HepG2 (cell line): Measurements from ENCODE around the gene PSORS1C1. TPM values are rescaled to one million over a fixed set of nuclear protein-coding genes. Genes with fewer than 3 reads are reported as not detected.

Experiments
- ATAC-seq: fragments of 200-7000 bp; cut with Tn5 transposase; 3 replicates; pipeline ENCODE4 v1.9.1; 2020; ENCODE audit warnings: mild to moderate bottlenecking, moderate library complexity
- BruUV-seq: library from RNA; stranded (reverse); fragments of 400-500 nt; replicated peaks from 2 replicates; lab custom pipeline; 2021; lab: Mats Ljungman, UMichigan
- CTCF ChIA-PET: fragments of 300-600 bp; formaldehyde crosslinking; extraction: SDS; loops from one replicate; lab custom pipeline; 2021; ENCODE audit warnings: low total read pairs, inconsistent platforms, low intra/inter-chr PET ratio; lab: Yijun Ruan, JAX
- POLR2A ChIA-PET: fragments of 350-600 bp; sonication (Branson Sonifier 250); formaldehyde crosslinking; loops from one replicate; lab custom pipeline; 2020; ENCODE audit warnings: antibody characterized with exemption, inconsistent platforms; lab: Yijun Ruan, JAX
- DNase-seq: peaks from one replicate; pipeline ENCODE4 v3.0.0-alpha.2; 2015; ENCODE audit warnings: low spot score
- FAIRE-seq: peaks from 3 replicates; lab custom pipeline; 2011; peaks lifted over from hg19 to GRCh38; lab: Jason Lieb, UNC
- H2AFZ ChIP-seq: one replicate; pipeline ENCODE4 v1.6.1; 2011; ENCODE audit warnings: low read length, inconsistent platforms
- H3K27ac ChIP-seq: fragments of 300-600 bp; 3 replicates; pipeline ENCODE4 v1.8.0; 2011; ENCODE audit warnings: mixed run types, mild to moderate bottlenecking, mixed read lengths, low read length, inconsistent platforms; ENCODE audit not compliant: insufficient read depth; ENCODE audit errors: extremely low read length
- H3K27me3 ChIP-seq, 2 experiments: fragments of 200-600 bp in 1 of 2; 2 replicates in 1 of 2; 3 replicates in 1 of 2; pipeline versions ENCODE4 v1.6.0 to v1.8.0; 2011; ENCODE audit warnings: low read length in 2 of 2, mild to moderate bottlenecking in 2 of 2, moderate library complexity in 2 of 2, inconsistent platforms in 1 of 2; ENCODE audit not compliant: insufficient read depth in 2 of 2, control insufficient read depth in 1 of 2
- H3K36me3 ChIP-seq, 2 experiments: fragments of 200-600 bp in 1 of 2; replicated peaks in 1 of 2; 2 replicates in 1 of 2; 3 replicates in 1 of 2; pipeline versions ENCODE4 v1.5.1 to v1.8.0; 2011; ENCODE audit warnings: low read length in 2 of 2, inconsistent platforms in 1 of 2; ENCODE audit not compliant: insufficient read depth in 2 of 2, control insufficient read depth in 1 of 2
- H3K4me1 ChIP-seq: 2 replicates; pipeline ENCODE4 v1.5.1; 2012; ENCODE audit warnings: low read length, inconsistent platforms; ENCODE audit not compliant: insufficient read depth
- H3K4me2 ChIP-seq: 2 replicates; pipeline ENCODE4 v1.6.0; 2011; ENCODE audit warnings: low read depth, low read length, inconsistent platforms
- H3K4me3 ChIP-seq, 3 experiments: fragments of 200-600 bp in 1 of 3; sonication (generic), shearing (Covaris generic) in 1 of 3; replicated peaks in 1 of 3; 2 replicates each; pipeline ENCODE4 v1.5.1; 2011 to 2016; ENCODE audit warnings: low read length in 3 of 3, inconsistent platforms in 2 of 3, low read depth in 2 of 3, mild to moderate bottlenecking in 2 of 3, control low read depth in 1 of 3, mixed read lengths in 1 of 3; ENCODE audit not compliant: insufficient read depth in 1 of 3
- H3K79me2 ChIP-seq: one replicate; pipeline ENCODE4 v1.6.1; 2011; ENCODE audit warnings: low read length, inconsistent platforms; ENCODE audit not compliant: insufficient read depth
- H3K9ac ChIP-seq: 2 replicates; pipeline ENCODE4 v1.6.0; 2011; ENCODE audit warnings: mild to moderate bottlenecking, low read depth, low read length, inconsistent platforms; ENCODE audit not compliant: insufficient read depth
- H3K9me3 ChIP-seq: 2 replicates; pipeline ENCODE4 v1.5.1; 2012; ENCODE audit warnings: mild to moderate bottlenecking, low read length
- H4K20me1 ChIP-seq: 2 replicates; pipeline ENCODE4 v1.6.0; 2011; ENCODE audit warnings: inconsistent platforms, mild to moderate bottlenecking, low read length, moderate library complexity; ENCODE audit not compliant: insufficient read depth
- ATF7-NPFF ChIP-seq: sonication (generic); formaldehyde crosslinking; IDR thresholded peaks from 2 replicates; pipeline ENCODE4 v1.8.1; 2023; ENCODE audit warnings: mild to moderate bottlenecking, low read depth, missing genetic modification reagents, moderate library complexity
- HNRNPLL ChIP-seq: fragments of 200-400 bp; formaldehyde crosslinking; IDR thresholded peaks from 2 replicates; pipeline ENCODE4 v1.6.1; 2017; ENCODE audit warnings: mild to moderate bottlenecking, low read depth, low read length; ENCODE audit not compliant: poor library complexity, severe bottlenecking
- IRF2 ChIP-seq: IDR thresholded peaks from 2 replicates; pipeline ENCODE4 v1.6.1; 2018; ENCODE audit warnings: missing genetic modification reagents, missing compliant biosample characterization
- PAX8 ChIP-seq: sonication (generic); formaldehyde crosslinking; IDR thresholded peaks from 2 replicates; pipeline ENCODE4 v1.8.0; 2022; ENCODE audit warnings: mild to moderate bottlenecking, missing genetic modification reagents, borderline replicate concordance
- RFXANK ChIP-seq: IDR thresholded peaks from 2 replicates; pipeline ENCODE4 v1.6.1; 2016
- SETDB1 ChIP-seq: sonication (generic); formaldehyde crosslinking; IDR thresholded peaks from 2 replicates; pipeline ENCODE4 v1.5.1; 2020; ENCODE audit warnings: missing genetic modification reagents, mild to moderate bottlenecking, borderline replicate concordance
- TARDBP ChIP-seq: sonication (generic); formaldehyde crosslinking; IDR thresholded peaks from 2 replicates; pipeline ENCODE4 v1.8.0; 2022; ENCODE audit warnings: mild to moderate bottlenecking, missing genetic modification reagents
- ZNF33A ChIP-seq: sonication (generic); formaldehyde crosslinking; IDR thresholded peaks from 2 replicates; pipeline ENCODE4 v1.5.1; 2020; ENCODE audit warnings: missing genetic modification reagents, mild to moderate bottlenecking, moderate library complexity, borderline replicate concordance
- ZNF784 ChIP-seq: sonication (generic); formaldehyde crosslinking; IDR thresholded peaks from 2 replicates; pipeline ENCODE4 v1.5.1; 2020; ENCODE audit warnings: missing genetic modification reagents, mild to moderate bottlenecking, borderline replicate concordance
- WGBS: methylation state at CpG from one replicate; pipeline ENCODE4 v1.1.6; 2017; ENCODE audit warnings: low lambda C conversion rate; 5-methylcytosine and 5-hydroxymethylcytosine counted together
- in situ Hi-C: cut with HindIII; loops from 2 replicates; pipeline ENCODE4 v1.10.0; 2017; ENCODE audit warnings: low pct_unique_long_range_greater_than_20kb; ENCODE audit not compliant: extremely low pct_ligation_motif_present
- intact Hi-C: fragments of 100-400 bp; cut with micrococcal nuclease; formaldehyde crosslinking; loops from one replicate; pipeline ENCODE4 v1.10.0; 2022; ENCODE audit not compliant: unreplicated experiment
- polyA plus RNA-seq, 8 experiments: library from polyadenylated mRNA; depleted of rRNA in 3 of 8; stranded (reverse) in 7 of 8; unstranded in 1 of 8; fragments of >200 nt; fragmentation: Illumina TruSeq in 4 of 8; extraction: Trizol in 4 of 8; gene quantifications; 2 replicates each; pipeline versions ENCODE4 v1.2.1 to v1.2.3, GENCODE V29; 2011 to 2016; ENCODE audit warnings: low read depth in 4 of 8, missing spikeins in 1 of 8, mixed read lengths in 1 of 8; ENCODE audit not compliant: insufficient read depth in 1 of 8
- total RNA-seq, 5 experiments: library from RNA; depleted of rRNA; stranded (reverse); fragments of >200 nt; fragmentation: Illumina TruSeq; extraction: Trizol; gene quantifications; 2 replicates each; pipeline ENCODE4 v1.2.3, GENCODE V29; 2016; ENCODE audit warnings: low read depth in 1 of 5
- TF ChIP-seq, protein P1 (sequence below): sonication (generic); formaldehyde crosslinking; IDR thresholded peaks from 2 replicates; pipeline ENCODE4 v1.4.0; 2020; ENCODE audit warnings: missing genetic modification reagents, borderline replicate concordance

The PSORS1C1 gene
- total and polyA plus RNA-seq, 2 of the 13 experiments (the other 11 are each of a cell fraction or from before 2014, with no cell fraction given) = 0.01 to 0.02 TPM

DNA sequence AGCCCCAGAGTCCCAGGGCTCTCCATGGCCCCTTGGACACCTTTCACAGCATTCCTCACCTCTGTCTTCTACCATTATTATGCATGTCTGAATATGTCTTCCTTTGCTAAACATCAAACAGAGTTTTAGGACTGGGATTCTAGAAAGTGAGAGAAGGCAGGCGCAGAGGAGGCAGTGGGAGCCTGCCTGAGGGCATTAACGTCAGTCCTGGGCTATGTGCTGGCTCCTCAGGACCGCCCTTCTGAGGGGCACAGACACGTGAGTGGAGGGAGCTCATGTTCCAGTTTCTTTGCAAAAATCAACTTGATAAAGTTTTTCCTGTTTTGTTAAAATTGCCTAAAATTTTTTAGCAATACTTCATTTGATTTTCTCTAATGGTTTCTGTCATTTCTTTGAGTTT lies 40.2 kb upstream of the PSORS1C1 start:
- CTCF ChIA-PET = no interaction called here
- in situ Hi-C loops = no loop called here
- H2AFZ ChIP-seq = no peak overlapping the region

GRCh38 chr6:31075528-31075927 lies 39.1 kb upstream of the PSORS1C1 start:
- ChIA-PET CTCF (no interaction called here), POLR2A (no interaction called here)
- no TSS peak for BruUV-seq
- WGBS = 70% methylated on average over 1 of the region's 1 CpG
- no peaks in the 10 kb centered on the region for H3K79me2 ChIP-seq
- DNase-seq (no peak), ATAC-seq (no peak), FAIRE-seq (no peak)
- no peak overlapping the region for H2AFZ ChIP-seq
- no peak overlapping the region for H3K27ac ChIP-seq
- no peaks in the 10 kb centered on the region for H3K9me3 ChIP-seq
- no peak overlapping the region for H3K4me2 ChIP-seq
- no peaks in the 10 kb centered on the region for H3K36me3 ChIP-seq
- in situ Hi-C loops = loop anchor here (5.0 to 25.0 kb wide), 3 partner anchors 158 to 613 kb away; partner anchors contain the start of genes NRM and PPP1R18
- peaks cover 0 to 11% of the 10 kb centered on the region in 2 experiments; a peak in 4 of 5 replicates for H3K27me3 ChIP-seq
- peaks cover 6% of the 10 kb centered on the region; the same call in 1 of the 2 replicates for H3K4me1 ChIP-seq
- no peak overlapping the region for H3K9ac ChIP-seq
- intact Hi-C loops = no loop called here
- no peak overlapping the region for H3K4me3 ChIP-seq
- no peaks in the 10 kb centered on the region for H4K20me1 ChIP-seq
- TF ChIP-seq ZNF33A (CRISPR knock-in tag) (no peak), HNRNPLL (no peak), PAX8 (CRISPR knock-in tag) (no peak)
- TF ChIP-seq, protein P1, sequence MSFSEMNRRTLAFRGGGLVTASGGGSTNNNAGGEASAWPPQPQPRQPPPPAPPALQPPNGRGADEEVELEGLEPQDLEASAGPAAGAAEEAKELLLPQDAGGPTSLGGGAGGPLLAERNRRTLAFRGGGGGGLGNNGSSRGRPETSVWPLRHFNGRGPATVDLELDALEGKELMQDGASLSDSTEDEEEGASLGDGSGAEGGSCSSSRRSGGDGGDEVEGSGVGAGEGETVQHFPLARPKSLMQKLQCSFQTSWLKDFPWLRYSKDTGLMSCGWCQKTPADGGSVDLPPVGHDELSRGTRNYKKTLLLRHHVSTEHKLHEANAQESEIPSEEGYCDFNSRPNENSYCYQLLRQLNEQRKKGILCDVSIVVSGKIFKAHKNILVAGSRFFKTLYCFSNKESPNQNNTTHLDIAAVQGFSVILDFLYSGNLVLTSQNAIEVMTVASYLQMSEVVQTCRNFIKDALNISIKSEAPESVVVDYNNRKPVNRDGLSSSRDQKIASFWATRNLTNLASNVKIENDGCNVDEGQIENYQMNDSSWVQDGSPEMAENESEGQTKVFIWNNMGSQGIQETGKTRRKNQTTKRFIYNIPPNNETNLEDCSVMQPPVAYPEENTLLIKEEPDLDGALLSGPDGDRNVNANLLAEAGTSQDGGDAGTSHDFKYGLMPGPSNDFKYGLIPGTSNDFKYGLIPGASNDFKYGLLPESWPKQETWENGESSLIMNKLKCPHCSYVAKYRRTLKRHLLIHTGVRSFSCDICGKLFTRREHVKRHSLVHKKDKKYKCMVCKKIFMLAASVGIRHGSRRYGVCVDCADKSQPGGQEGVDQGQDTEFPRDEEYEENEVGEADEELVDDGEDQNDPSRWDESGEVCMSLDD (CRISPR knock-in tag) = 0 out of 2 replicates have a peak, but pooled peaks have one; percentile 31

More for the DNA sequence above, 40.2 kb upstream of the PSORS1C1 start:
- no peak for TF ChIP-seq IRF2 (CRISPR knock-in tag)
- no peak for TF ChIP-seq SETDB1 (CRISPR knock-in tag)
- no peak for TF ChIP-seq RFXANK (CRISPR knock-in tag)
- no peak for TF ChIP-seq ATF7-NPFF (CRISPR knock-in tag)
- TF ChIP-seq TARDBP (CRISPR knock-in tag) = no peak
- TF ChIP-seq ZNF784 (CRISPR knock-in tag) = no peak
- TF ChIP-seq, all 625 proteins: peak for 0
- 12% methylated on average over 4 of the region's 4 CpGs for WGBS
- DNase-seq = no peak
- Histone ChIP-seq H3K9ac (no peak overlapping the region), H3K79me2 (no peaks in the 10 kb centered on the region), H3K4me2 (no peak overlapping the region), H4K20me1 (no peaks in the 10 kb centered on the region), H3K4me3 (no peak overlapping the region), H3K36me3 (no peaks in the 10 kb centered on the region), H3K27me3 (peaks cover 0 to 11% of the 10 kb centered on the region in 2 experiments; a peak in 4 of 5 replicates), H3K27ac (no peak overlapping the region), H3K9me3 (no peaks in the 10 kb centered on the region), H3K4me1 (peaks cover 6% of the 10 kb centered on the region; the same call in 1 of the 2 replicates)
- intact Hi-C loops = no loop called here
- BruUV-seq = no TSS peak
- no peak for ATAC-seq
- FAIRE-seq = no peak
- POLR2A ChIA-PET = no interaction called here
